ENCODE results near the gene SGSM1.
"Not testable (repeated sequence)": the region's sequence is repeated elsewhere in the genome, so short reads cannot be mapped to it uniquely, and the experiment has no call there.

The SGSM1 gene

GRCh38 chr22:24807284-24807950 lies 1.4 kb downstream of the SGSM1 start:
- DNase-seq = no peak

GRCh38 chr22:24809331-24809730 lies 3.3 kb downstream of the SGSM1 start:
- DNase-seq = no peak

- no peak for DNase-seq
These were observed 4.2 kb downstream of the SGSM1 start for GRCh38 chr22:24810043-24810749.

- DNase-seq = no peak
These were observed 7.2 kb downstream of the SGSM1 start for GRCh38 chr22:24812950-24813775.

GRCh38 chr22:24813861-24814770 lies 8.1 kb downstream of the SGSM1 start:
- DNase-seq = no peak

GRCh38 chr22:24816806-24817205 lies 10.8 kb downstream of the SGSM1 start:
- DNase-seq = no peak

GRCh38 chr22:24819487-24819886 lies 13.5 kb downstream of the SGSM1 start:
- no peak for DNase-seq

- no peak for DNase-seq
These were observed 14.0 kb downstream of the SGSM1 start for GRCh38 chr22:24819911-24820461.

GRCh38 chr22:24822471-24822870 lies 16.5 kb downstream of the SGSM1 start:
- DNase-seq = no peak

GRCh38 chr22:24823787-24824186 lies 17.8 kb downstream of the SGSM1 start:
- DNase-seq = no peak

GRCh38 chr22:24824250-24824649 lies 18.2 kb downstream of the SGSM1 start:
- DNase-seq = no peak

GRCh38 chr22:24824915-24825314 lies 18.9 kb downstream of the SGSM1 start:
- no peak for DNase-seq

GRCh38 chr22:24826710-24827285 lies 20.8 kb downstream of the SGSM1 start:
- DNase-seq = no peak

- DNase-seq = no peak
These were observed 21.3 kb downstream of the SGSM1 start for GRCh38 chr22:24827296-24827695.

- DNase-seq = no peak
These were observed 24.4 kb downstream of the SGSM1 start for GRCh38 chr22:24830205-24830979.

- DNase-seq = no peak
These were observed 25.7 kb downstream of the SGSM1 start for GRCh38 chr22:24831687-24832086.

GRCh38 chr22:24833881-24834495 lies 28.0 kb downstream of the SGSM1 start:
- DNase-seq = no peak

GRCh38 chr22:24834845-24835570 lies 29.0 kb downstream of the SGSM1 start:
- DNase-seq = no peak

- DNase-seq = no peak
These were observed 30.3 kb downstream of the SGSM1 start for GRCh38 chr22:24836282-24836681.

- DNase-seq = not testable (repeated sequence)
These were observed 31.5 kb downstream of the SGSM1 start for GRCh38 chr22:24837517-24837916.
